K562 (cell line): Measurements from ENCODE around the gene ZNF687. TPM values are rescaled to one million over a fixed set of nuclear protein-coding genes. Genes with fewer than 3 reads are reported as not detected.

Source experiments
- ATAC-seq: fragments of 200-7000 bp; cut with Tn5 transposase; 3 replicates; pipeline ENCODE4 v1.9.1; 2020; ENCODE audit warnings: moderate library complexity
- BruUV-seq: library from RNA; stranded (reverse); fragments of 400-500 nt; replicated peaks from 2 replicates; lab custom pipeline; 2021; lab: Mats Ljungman, UMichigan
- CTCF ChIA-PET: fragments of 300-600 bp; formaldehyde crosslinking; extraction: SDS; loops from one replicate; lab custom pipeline; 2021; ENCODE audit warnings: low intra/inter-chr PET ratio; lab: Yijun Ruan, JAX
- POLR2A ChIA-PET: fragments of 300-600, 350-650 bp; sonication (Branson Sonifier 250); formaldehyde crosslinking; extraction: SDS; loops from one replicate; lab custom pipeline; 2021; ENCODE audit warnings: antibody characterized with exemption, inconsistent platforms; lab: Yijun Ruan, JAX
- DNase-seq, 4 experiments: peaks; one replicate each; pipeline versions ENCODE4 v3.0.0 to v3.0.0-alpha.2; 2011 to 2018; ENCODE audit warnings: low spot score in 3 of 4, mixed read lengths in 3 of 4; ENCODE audit errors: extremely low read depth in 1 of 4
- FAIRE-seq: peaks from 2 replicates; lab custom pipeline; 2011; peaks lifted over from hg19 to GRCh38; lab: Jason Lieb, UNC
- H2AFZ ChIP-seq: 2 replicates; pipeline ENCODE4 v1.6.0; 2011; ENCODE audit warnings: low read depth, low read length, control low read depth, inconsistent platforms
- H3K27ac ChIP-seq: fragments of 200-600 bp; 3 replicates; pipeline ENCODE4 v1.8.0; 2011; ENCODE audit warnings: low read depth, mild to moderate bottlenecking, control low read depth, inconsistent platforms, low read length, moderate library complexity, mixed read lengths; ENCODE audit errors: extremely low read depth
- H3K27me3 ChIP-seq, 2 experiments: fragments of 300-600 bp in 1 of 2; 2 replicates in 1 of 2; 3 replicates in 1 of 2; pipeline versions ENCODE4 v1.6.0 to v1.8.0; 2011; ENCODE audit warnings: inconsistent platforms in 2 of 2, low read length in 2 of 2, mild to moderate bottlenecking in 1 of 2, mixed read lengths in 1 of 2, moderate library complexity in 1 of 2; ENCODE audit not compliant: control insufficient read depth in 2 of 2, insufficient read depth in 2 of 2
- H3K36me3 ChIP-seq: fragments of 300-600 bp; 3 replicates; pipeline ENCODE4 v1.8.0; 2011; ENCODE audit warnings: mild to moderate bottlenecking, low read length, inconsistent platforms; ENCODE audit not compliant: control insufficient read depth, insufficient read depth
- H3K4me1 ChIP-seq, 2 experiments: fragments of 200-600 bp in 1 of 2; replicated peaks in 1 of 2; 2 replicates in 1 of 2; 3 replicates in 1 of 2; pipeline versions ENCODE4 v1.5.1 to v1.8.0; 2011; ENCODE audit warnings: inconsistent platforms in 2 of 2, low read length in 2 of 2, mild to moderate bottlenecking in 1 of 2, mixed read lengths in 1 of 2, moderate library complexity in 1 of 2; ENCODE audit not compliant: control insufficient read depth in 2 of 2, insufficient read depth in 2 of 2
- H3K4me2 ChIP-seq: 2 replicates; pipeline ENCODE4 v1.6.1; 2011; ENCODE audit warnings: low read length, control low read depth, inconsistent platforms, mixed read lengths; ENCODE audit not compliant: insufficient read depth
- H3K4me3 ChIP-seq: fragments of 200-600 bp; sonication (generic), shearing (Covaris generic); 2 replicates; pipeline ENCODE4 v1.5.1; 2016; ENCODE audit warnings: control low read depth, inconsistent platforms
- H3K79me2 ChIP-seq: fragments of 200-600 bp; 3 replicates; pipeline ENCODE4 v1.8.0; 2011; ENCODE audit warnings: low read length, inconsistent platforms; ENCODE audit not compliant: control insufficient read depth, insufficient read depth
- H3K9ac ChIP-seq, 2 experiments: 2 replicates each; pipeline versions ENCODE4 v1.6.0 to v1.6.1; 2011; ENCODE audit warnings: low read depth in 2 of 2, low read length in 2 of 2, control low read depth in 1 of 2, inconsistent platforms in 1 of 2, mild to moderate bottlenecking in 1 of 2, mixed read lengths in 1 of 2; ENCODE audit not compliant: insufficient read depth in 1 of 2
- H3K9me1 ChIP-seq: one replicate; pipeline ENCODE4 v1.6.0; 2011; ENCODE audit warnings: inconsistent platforms, mild to moderate bottlenecking, low read length, moderate library complexity; ENCODE audit not compliant: control insufficient read depth, insufficient read depth
- H3K9me3 ChIP-seq: replicated peaks from 2 replicates; pipeline ENCODE4 v1.5.1; 2011; ENCODE audit warnings: low read depth, low read length, inconsistent platforms; ENCODE audit not compliant: control insufficient read depth, insufficient read depth
- H4K20me1 ChIP-seq: replicated peaks from 2 replicates; pipeline ENCODE4 v1.6.1; 2011; ENCODE audit warnings: low read length, inconsistent platforms, mixed read lengths; ENCODE audit not compliant: control insufficient read depth, insufficient read depth
- FUS ChIP-seq: fragments of 200-400 bp; formaldehyde crosslinking; optimal IDR thresholded peaks from 2 replicates; pipeline ENCODE3; 2017; ENCODE audit warnings: low read depth, low read length
- GABPA ChIP-seq: fragments of 200-800 bp; sonication (Bioruptor generic); conservative IDR thresholded peaks from 2 replicates; pipeline ENCODE4 v1.6.1; 2016; ENCODE audit warnings: low read depth, missing genetic modification characterization, missing compliant biosample characterization
- ILF3 ChIP-seq: fragments of 450-650 bp; IDR thresholded peaks from 2 replicates; pipeline ENCODE4 v1.6.1; 2018; ENCODE audit warnings: antibody characterized with exemption, mild to moderate bottlenecking, moderate library complexity, borderline replicate concordance
- MTA3 ChIP-seq: fragments of 450-650 bp; formaldehyde crosslinking; IDR thresholded peaks from 2 replicates; pipeline ENCODE4 v1.6.1; 2017; ENCODE audit warnings: mild to moderate bottlenecking, borderline replicate concordance
- PATZ1 ChIP-seq: fragments of 250-450 bp; sonication (Bioruptor Pico); IDR thresholded peaks from 2 replicates; pipeline ENCODE4 v1.5.0; 2020; ENCODE audit warnings: mild to moderate bottlenecking, borderline replicate concordance
- RBFOX2 ChIP-seq: fragments of 200-400 bp; formaldehyde crosslinking; IDR thresholded peaks from 2 replicates; pipeline ENCODE4 v1.6.1; 2017; ENCODE audit warnings: low read depth, mild to moderate bottlenecking, low read length, moderate library complexity
- RBM22 ChIP-seq: fragments of 200-400 bp; formaldehyde crosslinking; IDR thresholded peaks from 2 replicates; pipeline ENCODE4 v1.6.1; 2018; ENCODE audit warnings: low read length, low read depth; ENCODE audit not compliant: poor library complexity, severe bottlenecking
- RBM39 ChIP-seq: fragments of 200-400 bp; formaldehyde crosslinking; optimal IDR thresholded peaks from 2 replicates; pipeline ENCODE3; 2018; ENCODE audit warnings: low read depth, low read length
- RFX1 ChIP-seq: fragments of 450-650 bp; IDR thresholded peaks from 2 replicates; pipeline ENCODE4 v1.6.1; 2016; ENCODE audit warnings: mild to moderate bottlenecking, moderate library complexity
- SMAD3 ChIP-seq: fragments of 450-650 bp; formaldehyde crosslinking; conservative IDR thresholded peaks from 2 replicates; pipeline ENCODE4 v1.4.0; 2020; ENCODE audit warnings: mild to moderate bottlenecking
- TCF7 ChIP-seq: sonication (generic); IDR thresholded peaks from 2 replicates; pipeline ENCODE4 v1.6.1; 2016; ENCODE audit warnings: antibody characterized with exemption, borderline replicate concordance
- ZNF347 ChIP-seq: fragments of 450-650 bp; formaldehyde crosslinking; IDR thresholded peaks from 2 replicates; pipeline ENCODE4 v1.4.0; 2020; ENCODE audit warnings: low read depth, mild to moderate bottlenecking, moderate library complexity
- ZNF395 ChIP-seq: fragments of 200-800 bp; sonication (Bioruptor generic); IDR thresholded peaks from 2 replicates; pipeline ENCODE4 v1.6.1; 2017; ENCODE audit warnings: missing genetic modification characterization, missing compliant biosample characterization
- WGBS: fragments of 100-300 bp; shearing (Covaris generic); methylation state at CpG from one replicate; pipeline ENCODE4 v1.1.6; 2016; ENCODE audit warnings: low coverage, mixed read lengths; ENCODE audit not compliant: insufficient coverage; ENCODE audit errors: missing lambda C conversion rate; 5-methylcytosine and 5-hydroxymethylcytosine counted together
- in situ Hi-C: fragments of 300-500 bp; cut with MboI; formaldehyde crosslinking; loops from 4 replicates; pipeline ENCODE4 v1.15.0; 2018; ENCODE audit warnings: inconsistent platforms, mixed read lengths
- intact Hi-C: fragments of 100-400 bp; cut with micrococcal nuclease; formaldehyde crosslinking; loops from 2 replicates; pipeline ENCODE4 v1.14.2; 2022
- polyA plus RNA-seq, 8 experiments: library from polyadenylated mRNA; depleted of rRNA in 4 of 8; stranded (reverse) in 5 of 8; unstranded in 3 of 8; fragments of >200 nt; fragmentation: Nextera tagmentation in 2 of 8; fragmentation: Illumina TruSeq in 1 of 8; extraction: Ambion mirVana in 2 of 8; extraction: Trizol in 1 of 8; gene quantifications; 2 replicates each; pipeline versions ENCODE4 v1.2.1 to v1.2.3, GENCODE V29; 2011 to 2014; ENCODE audit warnings: inconsistent platforms in 1 of 8, missing spikeins in 1 of 8
- total RNA-seq, 7 experiments: library from RNA; depleted of rRNA in 6 of 7; stranded (reverse); fragments of >200 nt in 6 of 7; fragmentation: Illumina TruSeq in 2 of 7; extraction: Trizol in 2 of 7; gene quantifications; 2 replicates each; pipeline versions ENCODE4 v1.2.1 to v1.2.3, GENCODE V29; 2011 to 2021; ENCODE audit warnings: low replicate concordance in 1 of 7
- TF ChIP-seq, protein P1 (sequence below): fragments of 450-650 bp; formaldehyde crosslinking; IDR thresholded peaks from 2 replicates; pipeline ENCODE4 v1.4.0; 2022; ENCODE audit warnings: mild to moderate bottlenecking, moderate library complexity

ZNF687 gene
- total and polyA plus RNA-seq, 9 of the 15 experiments (the other 6 are each of a cell fraction or from before 2014, with no cell fraction given): 0.13 to 26.4 (median 10.6) TPM

DNA sequence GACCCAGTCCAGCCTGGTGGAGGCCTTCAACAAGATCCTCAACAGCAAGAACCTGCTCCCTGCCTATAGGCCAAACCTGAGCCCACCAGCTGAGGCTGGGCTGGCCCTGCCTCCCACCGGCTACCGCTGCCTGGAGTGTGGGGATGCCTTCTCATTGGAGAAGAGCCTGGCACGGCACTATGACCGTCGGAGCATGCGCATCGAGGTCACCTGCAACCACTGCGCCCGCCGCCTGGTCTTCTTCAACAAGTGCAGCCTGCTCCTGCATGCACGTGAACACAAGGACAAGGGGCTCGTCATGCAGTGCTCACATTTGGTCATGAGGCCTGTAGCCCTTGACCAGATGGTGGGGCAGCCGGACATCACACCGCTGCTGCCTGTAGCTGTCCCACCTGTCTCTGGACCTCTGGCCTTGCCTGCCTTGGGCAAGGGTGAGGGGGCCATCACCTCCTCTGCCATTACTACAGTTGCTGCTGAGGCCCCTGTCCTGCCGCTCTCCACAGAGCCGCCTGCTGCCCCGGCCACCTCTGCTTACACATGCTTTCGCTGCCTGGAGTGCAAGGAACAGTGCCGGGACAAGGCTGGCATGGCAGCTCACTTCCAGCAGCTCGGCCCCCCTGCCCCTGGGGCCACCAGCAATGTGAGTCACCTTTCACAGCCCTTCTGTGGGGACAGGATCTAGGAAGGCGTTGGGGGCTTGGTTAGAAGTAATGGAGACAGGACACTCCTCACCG is 5.8 kb downstream of the ZNF687 start:
- Histone ChIP-seq H3K9me3 (no peaks in the 10 kb centered on the region), H3K9me1 (peaks cover 7% of the 10 kb centered on the region), H3K79me2 (peaks cover 22% of the 10 kb centered on the region), H3K27me3 (no peaks in the 10 kb centered on the region), H3K4me3 (no peak overlapping the region), H2AFZ (no peak overlapping the region), H3K4me2 (no peak overlapping the region), H3K4me1 (peaks cover 15 to 42% of the 10 kb centered on the region in 2 experiments), H4K20me1 (peaks cover 17% of the 10 kb centered on the region), H3K27ac (no peak overlapping the region), H3K36me3 (peaks cover 82% of the 10 kb centered on the region; the same call in 2 of the 3 replicates), H3K9ac (0 out of 4 replicates have a peak overlapping the region, but pooled peaks of 1 of the 2 experiments have one; percentile 13)
- in situ Hi-C loops: no loop called here
- CTCF ChIA-PET: no interaction called here
- POLR2A ChIA-PET: interaction anchor here (0.5 to 1.1 kb wide), 5 partner anchors 13 to 111 kb away, joined by 3 to 5 read pairs (median 3); partner anchors contain the start of gene PSMB4
- 94% methylated on average over 22 of the region's 22 CpGs for WGBS
- ATAC-seq (no peak), DNase-seq (no peak), FAIRE-seq (no peak)
- BruUV-seq: no TSS peak
- intact Hi-C loops: loop anchor here (10.0 kb wide), 1 partner anchor 57 kb away; the partner anchor contains the start of gene RFX5
- TF ChIP-seq RBM39 (no peak), SMAD3 (CRISPR knock-in tag) (no peak), ZNF347 (CRISPR knock-in tag) (no peak), ILF3 (no peak), PATZ1 (no peak), RBFOX2 (peak; percentile 63), FUS (no peak), TCF7 (no peak), GABPA (tag) (no peak), RBM22 (peak; percentile 43), MTA3 (no peak), ZNF395 (no peak), RFX1 (no peak)
- TF ChIP-seq, protein P1, sequence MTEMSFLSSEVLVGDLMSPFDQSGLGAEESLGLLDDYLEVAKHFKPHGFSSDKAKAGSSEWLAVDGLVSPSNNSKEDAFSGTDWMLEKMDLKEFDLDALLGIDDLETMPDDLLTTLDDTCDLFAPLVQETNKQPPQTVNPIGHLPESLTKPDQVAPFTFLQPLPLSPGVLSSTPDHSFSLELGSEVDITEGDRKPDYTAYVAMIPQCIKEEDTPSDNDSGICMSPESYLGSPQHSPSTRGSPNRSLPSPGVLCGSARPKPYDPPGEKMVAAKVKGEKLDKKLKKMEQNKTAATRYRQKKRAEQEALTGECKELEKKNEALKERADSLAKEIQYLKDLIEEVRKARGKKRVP (CRISPR knock-in tag): no peak
